Stimulated activated CD4-positive, alpha-beta T cell treated with anti-CD3 and anti-CD28 coated beads, TNF-alpha, amount 100 ng/mL, for 4 hours (primary cell): Measurements from ENCODE around the gene PPP1R36.
"Not testable (repeated sequence)": the region's sequence is repeated elsewhere in the genome, so short reads cannot be mapped to it uniquely, and the experiment has no call there.

Experiments
- DNase-seq, 3 experiments: peaks; one replicate each; pipeline ENCODE4 v3.0.0-alpha.2; 2020; ENCODE audit warnings: low read depth in 3 of 3

Gene PPP1R36

GRCh38 chr14:64566651-64567122, 16.9 kb downstream of the PPP1R36 start:
- DNase-seq = no peak

- no peak for DNase-seq
Observed at GRCh38 chr14:64569138-64569631, 19.4 kb downstream of the PPP1R36 start.

GRCh38 chr14:64569646-64570045, 19.9 kb downstream of the PPP1R36 start:
- DNase-seq = not testable (repeated sequence)

- no peak for DNase-seq
Observed at GRCh38 chr14:64572386-64573104, 22.8 kb downstream of the PPP1R36 start.

- DNase-seq = no peak
Observed at GRCh38 chr14:64573109-64573508, 23.3 kb downstream of the PPP1R36 start.

- no peak for DNase-seq
Observed at GRCh38 chr14:64574371-64575107, 24.8 kb downstream of the PPP1R36 start.

GRCh38 chr14:64577211-64577610, 27.4 kb downstream of the PPP1R36 start:
- DNase-seq = no peak

- no peak for DNase-seq
Observed at GRCh38 chr14:64580467-64580866, 30.7 kb downstream of the PPP1R36 start.

GRCh38 chr14:64581363-64581762, 31.6 kb downstream of the PPP1R36 start:
- no peak for DNase-seq

- no peak for DNase-seq
Observed at GRCh38 chr14:64581817-64582216, 32.1 kb downstream of the PPP1R36 start.

- DNase-seq = no peak
Observed at GRCh38 chr14:64584190-64584589, 34.4 kb downstream of the PPP1R36 start.

- DNase-seq = no peak
Observed at GRCh38 chr14:64591809-64592208, 42.0 kb downstream of the PPP1R36 start.

- DNase-seq = no peak
Observed at GRCh38 chr14:64594438-64594837, 44.7 kb downstream of the PPP1R36 start.

GRCh38 chr14:64598404-64598803, 48.6 kb downstream of the PPP1R36 start:
- no peak for DNase-seq

GRCh38 chr14:64601571-64601970, 51.8 kb downstream of the PPP1R36 start:
- DNase-seq = no peak

GRCh38 chr14:64602826-64603225, 53.1 kb downstream of the PPP1R36 start:
- DNase-seq = no peak

GRCh38 chr14:64604001-64604400, 54.2 kb downstream of the PPP1R36 start:
- no peak for DNase-seq

GRCh38 chr14:64604881-64605280, 55.1 kb downstream of the PPP1R36 start:
- DNase-seq = no peak

- DNase-seq = no peak
Observed at GRCh38 chr14:64605926-64606685, 56.3 kb downstream of the PPP1R36 start.

GRCh38 chr14:64610049-64610746, 60.4 kb downstream of the PPP1R36 start:
- no peak for DNase-seq

GRCh38 chr14:64611358-64612020, 61.7 kb downstream of the PPP1R36 start:
- no peak for DNase-seq
